GM19455 (cell line): ENCODE results near the gene PAX9.
"Not testable (repeated sequence)": the region's sequence is repeated elsewhere in the genome, so short reads cannot be mapped to it uniquely, and the experiment has no call there.

Source experiments
- ATAC-seq: cut with Tn5 transposase; IDR thresholded peaks from one replicate; pipeline ENCODE4 v1.9.1; 2021; ENCODE audit not compliant: unreplicated experiment

PAX9 gene

GRCh38 chr14:36672095-36672494 is 10.4 kb downstream of the PAX9 start:
- no peak for ATAC-seq

GRCh38 chr14:36674659-36675058 is 13.0 kb downstream of the PAX9 start:
- ATAC-seq = no peak

GRCh38 chr14:36675581-36675980 is 13.9 kb downstream of the PAX9 start:
- no peak for ATAC-seq

- no peak for ATAC-seq
These were observed 14.6 kb downstream of the PAX9 start for GRCh38 chr14:36676236-36676635.

GRCh38 chr14:36682338-36682737 is 20.7 kb downstream of the PAX9 start:
- ATAC-seq = no peak

GRCh38 chr14:36683083-36683724 is 21.5 kb downstream of the PAX9 start:
- ATAC-seq = no peak

- no peak for ATAC-seq
These were observed 23.3 kb downstream of the PAX9 start for GRCh38 chr14:36684946-36685345.

- no peak for ATAC-seq
These were observed 28.8 kb downstream of the PAX9 start for GRCh38 chr14:36690311-36691040.

- ATAC-seq = not testable (repeated sequence)
These were observed 37.8 kb downstream of the PAX9 start for GRCh38 chr14:36699420-36699819.

GRCh38 chr14:36700651-36701050 is 39.0 kb downstream of the PAX9 start:
- ATAC-seq = no peak

GRCh38 chr14:36701132-36701531 is 39.5 kb downstream of the PAX9 start:
- no peak for ATAC-seq

- no peak for ATAC-seq
These were observed 40.8 kb downstream of the PAX9 start for GRCh38 chr14:36702474-36702873.

- no peak for ATAC-seq
These were observed 45.9 kb downstream of the PAX9 start for GRCh38 chr14:36707570-36707969.

GRCh38 chr14:36713960-36714703 is 52.5 kb downstream of the PAX9 start:
- ATAC-seq = no peak

GRCh38 chr14:36716614-36717184 is 55.0 kb downstream of the PAX9 start:
- ATAC-seq = no peak

GRCh38 chr14:36717363-36717762 is 55.7 kb downstream of the PAX9 start:
- ATAC-seq = no peak

GRCh38 chr14:36718216-36718615 is 56.6 kb downstream of the PAX9 start:
- no peak for ATAC-seq

GRCh38 chr14:36719823-36720222 is 58.2 kb downstream of the PAX9 start:
- no peak for ATAC-seq

GRCh38 chr14:36720657-36721056 is 59.0 kb downstream of the PAX9 start:
- no peak for ATAC-seq

- ATAC-seq = no peak
These were observed 60.2 kb downstream of the PAX9 start for GRCh38 chr14:36721877-36722276.

- ATAC-seq = no peak
These were observed 61.9 kb downstream of the PAX9 start for GRCh38 chr14:36723530-36723929.

GRCh38 chr14:36724162-36724561 is 62.5 kb downstream of the PAX9 start:
- no peak for ATAC-seq
